A172 (cell line): ENCODE measurements around the gene LMO7. TPM values are rescaled to one million over a fixed set of nuclear protein-coding genes. Genes with fewer than 3 reads are reported as not detected.

Experiments used
- DNase-seq: peaks from one replicate; pipeline ENCODE4 v3.0.0-alpha.2; 2015; ENCODE audit warnings: low spot score
- total RNA-seq: library from RNA; depleted of rRNA; stranded (reverse); fragments of >200 nt; shearing (Covaris generic); gene quantifications from 2 replicates; pipeline ENCODE4 v1.2.3, GENCODE V29; 2014; rRNA removed

The LMO7 gene
- total RNA-seq, 1 experiment from 2014 or later = 215 TPM

DNA sequence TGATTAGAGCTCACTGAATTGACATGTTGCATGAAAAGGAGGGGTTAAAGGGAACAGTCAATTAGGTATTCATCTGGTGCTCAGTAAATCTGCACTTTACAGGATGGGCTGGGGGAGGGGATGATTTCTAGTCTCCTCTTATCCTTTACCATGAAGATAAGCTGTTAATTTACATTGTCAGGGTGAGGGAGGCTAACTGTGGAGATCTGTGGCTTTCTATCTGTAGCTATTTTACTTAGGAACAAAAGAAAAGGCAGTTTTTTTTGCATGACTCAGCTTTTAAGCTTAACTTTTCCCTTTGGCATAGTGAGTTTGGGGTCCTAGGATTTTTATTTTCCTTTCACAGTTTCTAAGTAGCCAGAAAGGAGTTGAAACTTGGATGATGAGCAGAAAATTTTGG, 253.3 kb downstream of the LMO7 start:
- no peak for DNase-seq

- DNase-seq = no peak
Observed at GRCh38 chr13:75895168-75895567, 259.0 kb downstream of the LMO7 start.

DNA sequence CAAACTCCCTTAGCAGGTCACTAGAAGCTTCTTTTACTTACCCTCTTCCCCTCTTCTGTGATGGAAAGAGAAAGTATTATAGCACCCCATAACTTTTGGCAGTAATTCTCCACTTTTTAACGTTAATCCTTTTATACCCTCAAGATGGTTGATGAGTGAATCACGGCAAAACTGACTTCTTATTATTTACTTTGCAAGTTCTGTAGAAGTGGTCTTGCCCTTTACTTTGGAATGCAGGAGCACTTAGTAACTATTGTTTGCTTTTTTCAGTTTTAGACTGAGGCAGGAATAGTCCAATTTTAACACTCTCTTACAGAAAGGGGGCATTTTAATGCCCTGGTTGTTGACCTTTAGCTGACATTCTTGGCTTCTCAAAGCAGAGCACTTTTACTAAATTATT, 260.1 kb downstream of the LMO7 start:
- DNase-seq = no peak

GRCh38 chr13:75897386-75897785, 261.3 kb downstream of the LMO7 start:
- no peak for DNase-seq

GRCh38 chr13:75901501-75901900, 265.4 kb downstream of the LMO7 start:
- DNase-seq = no peak

- DNase-seq = no peak
Observed at GRCh38 chr13:75902166-75903104, 266.3 kb downstream of the LMO7 start.

- DNase-seq = no peak
Observed at GRCh38 chr13:75904012-75904411, 267.9 kb downstream of the LMO7 start.

GRCh38 chr13:75906315-75906714, 270.2 kb downstream of the LMO7 start:
- no peak for DNase-seq

- no peak for DNase-seq
Observed at GRCh38 chr13:75907044-75907443, 270.9 kb downstream of the LMO7 start.

- no peak for DNase-seq
Observed at GRCh38 chr13:75908141-75908540, 272.0 kb downstream of the LMO7 start.

Other genes starting within 250 kb of the LMO7 start
- 5.9 and 6.8 TPM in 2 replicates for gene TBC1D4, start 154.2 kb upstream of the LMO7 start, total RNA-seq
- gene COMMD6, start 98.5 kb upstream of the LMO7 start, total RNA-seq = 144 and 290 TPM in 2 replicates
- gene UCHL3, start 86.5 kb upstream of the LMO7 start, total RNA-seq = 64.1 and 83.7 TPM in 2 replicates